MG63 (cell line): Measurements from ENCODE around the gene ZDHHC11B. TPM values are rescaled to one million over a fixed set of nuclear protein-coding genes. Genes with fewer than 3 reads are reported as not detected.

Experiments used
- total RNA-seq: library from RNA; depleted of rRNA; stranded (reverse); fragments of >200 nt; shearing (Covaris generic); gene quantifications from 2 replicates; pipeline ENCODE4 v1.2.3, GENCODE V29; 2014; ENCODE audit warnings: low replicate concordance; rRNA removed

The ZDHHC11B gene
- total RNA-seq, 1 experiment from 2014 or later = not detected

Other genes with a start within 250 kb of the ZDHHC11B start
- 6.3 and 6.5 TPM in 2 replicates for gene CEP72, start 172.4 kb downstream of the ZDHHC11B start, total RNA-seq
- not detected in 2 replicates for gene TPPP, start 91.4 kb downstream of the ZDHHC11B start, total RNA-seq
- 0.56 TPM in 1 of 2 replicates, not detected in the other for gene ZDHHC11, start 66.3 kb upstream of the ZDHHC11B start, total RNA-seq
- 15.8 and 27.5 TPM in 2 replicates for gene BRD9, start 108.1 kb upstream of the ZDHHC11B start, total RNA-seq
- 73.4 and 82.0 TPM in 2 replicates for gene TRIP13, start 108.2 kb upstream of the ZDHHC11B start, total RNA-seq
- gene NKD2, start 224.1 kb upstream of the ZDHHC11B start, total RNA-seq = 3.4 and 5.7 TPM in 2 replicates